GM21515 (cell line): ENCODE measurements around the gene FAM135A.

Experiments used
- ATAC-seq: cut with Tn5 transposase; IDR thresholded peaks from one replicate; pipeline ENCODE4 v1.9.1; 2021; ENCODE audit not compliant: unreplicated experiment

Gene FAM135A

DNA sequence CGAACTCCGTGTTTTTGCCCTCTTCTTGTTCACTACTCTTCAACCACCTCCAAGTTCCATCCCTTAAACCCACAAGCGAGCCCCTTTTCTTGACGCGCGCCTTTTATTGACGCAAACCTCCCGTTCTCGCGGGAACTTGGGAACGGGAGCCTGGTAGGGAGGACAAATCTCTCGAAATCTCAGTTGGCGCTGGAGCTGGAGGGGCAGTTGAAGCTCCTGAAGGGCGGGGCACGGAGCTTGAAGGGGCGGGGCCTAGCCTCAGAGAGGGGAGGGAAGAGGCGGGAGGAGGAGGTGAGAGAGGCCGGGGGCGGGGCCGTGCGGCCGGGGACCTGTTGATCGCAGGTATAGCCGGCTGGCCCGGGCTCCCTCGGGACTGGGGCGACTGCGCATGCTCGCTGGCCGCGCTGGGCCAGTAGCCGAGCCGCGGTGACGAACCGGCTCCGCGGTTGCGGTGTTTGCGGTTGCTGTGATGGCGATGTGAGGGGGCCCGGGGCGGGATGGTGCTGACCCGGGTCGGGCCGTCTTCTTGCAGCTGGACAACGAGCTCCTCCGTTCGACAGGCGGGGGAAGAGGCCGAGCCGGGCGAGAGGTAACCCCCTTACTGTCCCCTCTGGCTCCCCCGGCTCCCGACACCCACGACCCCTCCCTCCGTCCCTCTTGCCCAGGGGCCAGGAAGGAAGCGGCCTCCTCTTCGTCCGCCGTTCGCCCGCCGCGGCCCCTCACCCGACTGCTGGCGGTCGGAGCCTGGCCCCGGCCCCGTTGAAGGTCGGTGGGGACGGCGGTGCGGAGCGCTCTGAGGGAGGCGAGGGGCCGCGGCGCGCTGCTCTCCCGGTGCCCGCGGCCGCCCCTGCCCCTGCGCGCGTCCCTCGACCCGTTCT is at the start of gene FAM135A:
TSS of gene FAM135A (plus strand) at position 395 of the 878 bp plus-strand sequence. CDS start 14,835 bp downstream, outside the sequence.
- ATAC-seq, result peak; percentile 86

- no peak for ATAC-seq
Observed at GRCh38 chr6:70363741-70364493, 49.4 kb upstream of the FAM135A start.

DNA sequence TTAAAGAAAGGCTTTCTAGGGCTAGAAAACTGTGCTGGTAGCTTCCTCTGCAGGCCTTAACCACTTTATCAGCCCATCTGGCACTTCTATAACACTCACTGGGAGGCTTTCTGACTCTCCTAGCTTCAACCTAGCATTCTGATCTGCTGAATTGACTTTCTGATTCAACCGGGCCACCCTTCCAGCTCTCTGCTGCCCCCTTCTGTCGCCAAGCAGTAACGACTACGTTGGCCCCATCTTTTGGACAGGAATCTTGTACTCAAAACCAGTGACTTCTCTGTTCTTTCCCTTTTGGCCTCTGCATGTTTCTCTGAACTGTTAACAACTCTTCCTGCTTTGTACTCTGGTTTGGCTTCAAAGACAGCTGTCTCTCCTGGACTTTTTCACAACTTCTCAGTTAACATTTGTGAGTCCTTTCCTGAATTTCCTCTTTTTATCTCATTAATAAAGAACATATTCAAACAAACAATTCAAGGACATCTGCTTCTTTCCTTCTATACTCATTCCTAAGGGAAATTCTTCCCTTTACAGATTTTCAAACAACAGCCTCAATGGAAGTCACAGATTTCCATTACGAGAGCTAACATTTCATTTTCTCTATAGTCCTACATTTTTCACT is 43.9 kb upstream of the FAM135A start:
- peak; percentile 87 for ATAC-seq

DNA sequence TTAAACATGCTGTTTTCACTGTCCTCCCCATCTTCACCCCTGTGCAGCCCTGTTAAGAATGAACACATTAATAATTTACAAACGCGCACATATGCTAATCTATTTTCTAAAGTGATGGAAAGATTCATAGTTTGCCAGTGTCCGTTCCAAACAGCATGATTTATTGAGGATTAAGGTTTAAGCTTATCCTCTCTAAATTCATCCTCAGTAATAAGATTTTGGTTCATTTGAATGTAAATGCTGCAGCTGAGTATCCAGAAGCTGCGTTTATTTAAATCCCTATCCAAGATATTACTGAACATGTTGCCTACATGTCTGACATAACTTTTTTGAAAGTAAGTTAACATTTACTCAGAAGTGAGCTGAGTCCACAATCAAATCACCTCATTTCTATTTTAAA is 42.8 kb upstream of the FAM135A start:
- no peak for ATAC-seq

DNA sequence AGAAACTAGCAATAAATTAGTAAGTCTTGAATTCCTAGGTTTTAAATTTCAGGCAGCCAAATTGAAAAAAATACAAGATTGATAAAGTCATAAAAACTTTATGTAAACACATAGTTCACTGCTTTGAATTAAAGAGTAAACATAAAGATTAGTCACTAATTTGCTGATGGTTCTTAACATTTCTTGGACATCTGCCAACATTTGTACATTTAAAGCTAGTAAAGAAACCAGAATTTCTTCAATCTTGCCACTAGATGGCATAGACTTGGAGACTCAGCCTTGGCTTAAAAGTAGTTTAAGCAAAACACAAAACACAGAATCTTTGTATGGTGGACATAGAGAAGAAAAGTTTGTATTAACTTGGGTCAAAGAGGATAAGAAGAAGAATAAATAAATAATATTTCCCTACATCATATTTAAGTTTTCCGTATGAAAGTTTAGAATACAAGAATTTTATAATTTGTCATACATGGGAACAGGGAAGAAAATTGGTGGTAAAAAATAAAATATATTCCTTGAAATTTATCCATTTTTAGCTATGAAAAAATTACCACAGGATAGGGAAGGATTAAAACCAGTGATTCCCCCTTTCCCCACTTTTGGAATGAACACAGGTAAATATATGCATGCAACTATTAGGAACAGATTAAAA is 41.7 kb upstream of the FAM135A start:
- ATAC-seq, result peak; percentile 55

DNA sequence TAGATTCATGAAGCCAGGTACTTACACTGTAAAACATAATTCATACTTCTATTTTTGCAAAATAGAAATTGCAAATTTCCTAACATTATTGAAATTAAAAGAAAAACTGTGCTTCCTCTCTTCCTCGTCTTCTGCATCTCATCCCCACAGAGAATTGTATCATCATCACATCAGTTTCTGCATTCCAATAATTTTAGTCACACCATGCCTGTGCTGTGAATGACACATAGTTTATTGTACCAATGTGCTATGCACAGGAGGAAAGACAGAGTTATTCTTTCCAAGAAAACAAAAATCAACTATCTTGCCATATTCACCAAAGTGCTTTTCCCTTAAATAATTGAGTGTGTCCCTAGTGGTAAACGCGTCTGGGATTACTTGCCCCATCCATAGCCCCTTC is 38.1 kb upstream of the FAM135A start:
- no peak for ATAC-seq

DNA sequence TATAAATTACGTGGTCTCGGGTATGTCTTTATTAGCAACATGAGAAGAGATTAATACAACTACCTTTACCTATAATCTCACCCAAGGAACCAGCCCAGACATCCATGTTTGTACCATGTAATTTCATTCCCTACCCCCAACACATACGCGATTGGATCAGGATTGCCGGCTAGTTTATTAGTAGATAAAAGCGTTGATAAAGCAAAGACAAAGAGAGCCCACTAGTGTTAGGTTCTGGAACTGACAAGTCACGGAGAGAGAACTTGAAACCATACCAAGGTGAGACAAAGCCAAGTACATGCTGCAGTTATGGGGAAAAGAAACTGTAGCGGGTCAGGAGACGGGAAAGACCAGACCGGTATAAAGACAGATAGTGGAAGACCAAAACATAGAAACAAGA is 37.4 kb upstream of the FAM135A start:
- no peak for ATAC-seq

- ATAC-seq, result no peak
Observed at GRCh38 chr6:70376628-70377027, 36.7 kb upstream of the FAM135A start.

GRCh38 chr6:70377372-70377771 is 35.9 kb upstream of the FAM135A start:
- no peak for ATAC-seq

DNA sequence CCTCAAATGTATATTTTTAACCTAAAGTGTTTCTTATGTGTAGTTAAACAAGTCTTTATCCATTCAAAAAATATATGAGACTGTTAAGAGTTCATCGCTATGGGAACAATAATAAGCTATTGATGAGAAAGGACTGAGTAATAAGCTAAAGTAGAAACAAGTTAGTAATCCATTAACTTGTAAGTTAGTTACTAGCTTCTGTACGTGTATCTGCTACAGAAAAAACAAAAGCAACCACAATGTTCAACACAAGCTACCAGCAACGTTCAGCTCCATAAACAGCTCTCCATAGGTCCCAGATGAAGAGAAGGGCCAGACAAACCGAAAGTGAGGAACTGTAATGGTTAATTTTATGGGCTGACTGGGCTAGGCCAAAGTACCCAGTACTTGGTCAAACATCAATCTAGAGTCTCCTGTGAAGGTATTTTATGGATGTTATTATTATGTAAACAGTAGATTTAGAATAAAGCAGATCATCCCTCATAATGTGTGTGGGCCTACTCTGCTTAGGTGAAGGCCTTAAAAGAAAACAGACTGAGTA is 33.8 kb upstream of the FAM135A start:
- ATAC-seq, result no peak

DNA sequence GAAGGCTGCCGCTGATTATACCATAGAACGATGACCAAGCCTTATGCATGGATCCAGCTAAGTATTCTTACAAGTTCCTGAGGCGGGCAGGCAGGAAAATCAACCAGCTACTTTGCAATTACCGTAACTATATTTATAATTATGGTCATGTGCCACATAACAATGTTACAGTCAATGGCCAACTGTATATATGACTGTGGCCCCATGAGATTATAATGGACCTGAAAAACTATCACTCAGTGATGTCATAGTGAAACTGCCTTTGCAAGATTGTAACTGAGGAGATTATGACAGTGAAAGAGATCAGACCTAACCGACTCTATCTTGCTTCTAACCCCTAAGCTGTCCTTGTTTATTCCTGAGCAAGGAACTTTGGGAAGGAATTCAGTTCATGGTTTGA is 33.1 kb upstream of the FAM135A start:
- peak; percentile 92 for ATAC-seq

GRCh38 chr6:70380771-70381416 is 32.4 kb upstream of the FAM135A start:
- ATAC-seq, result no peak

- ATAC-seq, result no peak
Observed at GRCh38 chr6:70381417-70381782, 31.9 kb upstream of the FAM135A start.

GRCh38 chr6:70385901-70386300 is 27.4 kb upstream of the FAM135A start:
- ATAC-seq, result no peak

DNA sequence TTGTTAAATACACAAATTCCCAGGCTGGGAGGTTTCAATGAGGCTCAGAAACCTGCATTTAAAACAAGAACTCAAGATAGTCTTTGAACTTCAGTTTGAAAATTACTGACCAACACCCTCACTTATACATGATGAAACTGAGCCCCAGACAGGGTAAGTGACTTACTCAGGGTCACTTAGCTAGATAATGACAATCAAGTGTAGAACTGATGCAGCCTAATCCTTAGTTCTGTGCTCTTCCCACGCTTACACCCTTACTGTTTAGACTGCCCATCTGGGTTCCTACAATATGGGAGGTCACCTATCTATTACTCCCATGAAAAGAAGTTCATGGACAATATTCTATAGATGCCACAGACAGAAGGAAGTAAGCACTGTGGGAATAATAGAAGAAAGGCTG is 24.5 kb upstream of the FAM135A start:
- ATAC-seq, result no peak

DNA sequence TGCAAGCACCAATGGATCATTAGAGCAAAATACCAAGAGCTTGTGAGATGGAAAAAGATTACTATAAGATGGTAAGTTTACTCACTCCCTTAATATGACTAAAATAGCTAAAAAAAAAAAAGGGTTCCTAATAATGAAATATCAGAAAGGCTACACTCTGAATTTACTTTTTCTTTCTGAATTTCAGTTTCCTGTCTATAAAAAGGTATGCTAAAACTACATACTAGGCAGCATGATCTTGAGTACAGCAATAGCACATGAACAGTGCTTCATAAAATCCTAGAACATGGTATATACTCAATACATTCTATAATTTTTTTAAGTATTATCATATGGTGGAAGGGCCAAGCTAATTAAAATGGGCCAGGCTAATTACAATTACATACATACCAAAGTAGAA is 24.0 kb upstream of the FAM135A start:
- no peak for ATAC-seq

DNA sequence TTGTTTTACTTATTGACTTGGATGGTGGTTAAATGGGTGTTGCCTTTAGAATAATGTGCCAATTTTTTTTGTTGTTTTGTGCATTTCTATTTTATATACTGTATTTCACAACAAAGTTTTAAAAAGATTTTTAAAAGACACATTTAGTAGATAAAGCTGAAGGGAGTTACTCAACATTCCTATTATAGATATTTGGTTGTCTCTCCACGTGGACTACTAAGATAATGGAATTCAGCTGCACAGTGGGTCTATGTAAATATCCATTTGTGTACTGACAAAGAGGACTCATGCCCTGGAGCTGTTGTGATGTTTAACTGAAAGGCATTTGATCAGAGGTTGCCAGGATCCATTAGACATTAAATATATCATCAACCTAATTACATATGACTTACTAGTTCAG is 23.2 kb upstream of the FAM135A start:
- no peak for ATAC-seq

DNA sequence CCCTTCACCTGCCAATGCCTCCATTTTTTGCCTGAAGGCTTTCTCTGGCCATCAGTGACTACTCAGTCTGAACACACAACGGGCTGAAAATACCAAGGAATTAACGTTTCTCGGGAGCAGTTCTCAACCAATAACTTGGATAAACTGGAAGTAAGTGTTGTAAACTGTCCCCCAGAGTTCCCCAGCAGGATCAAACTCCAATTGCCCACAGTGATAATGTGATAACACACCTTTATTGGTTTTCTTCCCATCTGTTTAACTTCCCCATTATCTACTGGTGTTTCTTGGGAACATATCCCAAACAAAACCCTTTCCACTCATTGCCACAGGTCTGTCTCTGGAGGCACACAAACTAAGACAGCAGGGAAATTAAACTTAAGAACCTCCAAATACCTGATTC is 21.8 kb upstream of the FAM135A start:
- ATAC-seq, result no peak

DNA sequence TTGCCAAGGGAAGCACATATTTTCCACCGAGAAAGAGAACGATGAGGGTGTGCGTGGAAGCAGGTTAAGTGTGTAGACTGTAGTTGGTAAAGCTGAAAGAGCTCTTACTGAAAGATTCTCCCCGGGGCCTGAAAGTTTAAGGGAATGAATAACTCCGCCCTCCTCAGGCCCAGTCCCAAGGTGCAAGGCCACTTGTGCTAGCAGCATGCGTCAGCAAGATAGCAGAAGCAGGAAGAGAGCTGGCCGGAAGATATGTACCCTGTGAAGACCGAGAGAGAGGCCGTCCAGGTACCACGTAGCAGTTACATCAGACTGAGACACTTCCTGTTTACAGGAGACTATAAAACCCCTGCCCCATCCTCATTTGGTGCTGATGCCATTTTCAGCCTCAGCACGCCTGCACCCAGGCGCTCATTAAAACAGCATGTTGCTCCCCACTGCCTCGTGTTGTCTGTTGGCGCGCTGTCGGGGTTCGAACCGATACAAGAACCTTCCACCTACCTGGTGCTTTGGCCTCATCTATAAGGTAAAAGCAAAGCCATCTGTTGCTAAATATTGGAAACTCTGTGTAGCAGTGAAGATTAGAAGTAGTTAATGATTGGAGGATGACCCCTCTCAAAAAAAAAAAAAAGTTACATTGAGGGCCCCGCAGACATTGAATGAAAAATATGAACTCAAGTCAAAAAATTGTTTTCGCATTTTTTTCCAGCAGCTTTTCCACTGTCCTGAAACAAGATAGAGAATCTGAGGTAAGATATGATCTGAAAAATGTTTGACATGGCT is 18.6 kb upstream of the FAM135A start:
- no peak for ATAC-seq

DNA sequence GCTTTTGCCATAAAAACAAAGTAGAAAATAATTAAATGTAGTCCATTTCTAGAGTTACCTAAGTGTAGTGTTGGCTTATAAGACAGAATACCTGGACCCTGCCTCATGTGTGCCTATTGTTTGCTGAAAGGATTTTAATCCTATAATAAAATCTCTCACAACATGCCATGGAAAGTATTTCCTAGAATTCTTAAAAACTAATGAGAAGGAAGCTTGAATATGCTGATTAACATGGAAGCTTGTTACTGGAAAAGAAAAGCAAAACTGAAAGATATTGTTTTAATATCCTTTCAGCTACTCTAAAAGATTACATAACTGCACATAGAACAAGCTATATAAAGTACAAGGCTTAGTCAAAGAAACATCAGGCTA is 18.0 kb upstream of the FAM135A start:
- no peak for ATAC-seq
